ENCODE data around the gene TNFAIP8. TPM values are rescaled to one million over a fixed set of nuclear protein-coding genes. Genes with fewer than 3 reads are reported as not detected.
A peak's percentile ranks its signal among the peaks of the same experiment; 100 is the strongest.

The TNFAIP8 gene
- total and polyA plus RNA-seq, 10 of the 15 experiments (the other 5 are each of a cell fraction or from before 2014, with no cell fraction given): 124 to 324 (median 177) TPM

GRCh38 chr5:119373449-119373858 is 17.6 kb downstream of the TNFAIP8 start:
- in situ Hi-C loops (cut with MboI): no loop called here
- ChIA-PET RAD21 (ENCODE audit: unreplicated experiment) (interaction anchor here (0.8 to 2.3 kb wide), 7 partner anchors 10 to 58 kb away, joined by 3 to 13 read pairs (median 3); partner anchors contain the start of gene TNFAIP8), POLR2A (interaction anchor here (0.7 to 3.1 kb wide), 11 partner anchors 8 to 99 kb away, joined by 3 to 19 read pairs (median 3); partner anchors contain the start of gene TNFAIP8), SMC1A (ENCODE audit: uncharacterized antibody, unreplicated experiment) (interaction anchor here (0.7 to 26.3 kb wide), 9 partner anchors 9 to 100 kb away, joined by 3 to 1117 read pairs (median 11); partner anchors contain the start of gene TNFAIP8), CTCF (interaction anchor here (0.7 to 3.2 kb wide), 9 partner anchors 12 to 62 kb away, joined by 3 to 14 read pairs (median 5); no protein-coding TSS in a partner anchor)
- Histone ChIP-seq H3K9me3 (replicated peaks; ENCODE audit: control insufficient read depth, insufficient read depth, low read length) (no peaks in the 10 kb centered on the region), H3K36me3 (ENCODE audit: control insufficient read depth in 2 of 2, insufficient read depth in 2 of 2, low read length in 1 of 2) (peaks cover 5 to 17% of the 10 kb centered on the region in 2 experiments), H4K20me1 (ENCODE audit: control insufficient read depth, insufficient read depth) (peaks cover 5% of the 10 kb centered on the region; the same call in 1 of the 2 replicates), H2AFZ (ENCODE audit: control insufficient read depth, low read depth, low read length) (no peak overlapping the region), H3K4me3 (no peak overlapping the region), H3K9ac (ENCODE audit: control insufficient read depth, insufficient read depth, low read length) (no peak overlapping the region), H3K27ac (ENCODE audit: control insufficient read depth, insufficient read depth) (peak overlapping the region; percentile 40; the same call in 1 of the 2 replicates), H3K27me3 (replicated peaks in 1 of 2; ENCODE audit: control insufficient read depth in 2 of 2, insufficient read depth in 2 of 2, low read length in 1 of 2) (no peaks in the 10 kb centered on the region), H3K79me2 (ENCODE audit: control insufficient read depth, insufficient read depth, low read length) (peaks cover 99% of the 10 kb centered on the region), H3K4me2 (ENCODE audit: control insufficient read depth, insufficient read depth) (no peak overlapping the region), H3K4me1 (ENCODE audit: control insufficient read depth, insufficient read depth, low read length) (peaks cover 16% of the 10 kb centered on the region)
- peak; percentile 80 for ATAC-seq
- 4% methylated on average over 4 of the region's 4 CpGs for WGBS (ENCODE audit: insufficient coverage, insufficient replicate concordance, low lambda C conversion rate, missing lambda C conversion rate)
- FAIRE-seq: peak; percentile 90
- intact Hi-C loops (cut with micrococcal nuclease; ENCODE audit: unreplicated experiment): no loop called here
- no TSS peak for BruUV-seq (replicated peaks)
- DNase-seq (ENCODE audit: low read depth, low spot score): peak; percentile 65
- TF ChIP-seq FOXM1 (IDR thresholded peaks at IDR 0.05; ENCODE audit: low read depth, low read length) (peak; percentile 59; the same call in 1 of the 2 replicates), MXI1 (IDR thresholded peaks at IDR 0.05; ENCODE audit: low read depth, low read length) (0 out of 2 replicates have a peak, but pooled peaks have one; percentile 19), POLR2AphosphoS5 (IDR thresholded peaks at IDR 0.05; ENCODE audit: low read length) (peak; percentile 73), ETV6 (conservative IDR thresholded peaks at IDR 0.05 in 1 of 2, IDR thresholded peaks at IDR 0.05 in 1 of 2; ENCODE audit: borderline replicate concordance in 1 of 2, low read depth in 1 of 2) (peak in 1 of 2 experiments; percentile 66; a peak in 1 of 4 replicates), EED (IDR thresholded peaks at IDR 0.05; ENCODE audit: low read depth) (peak; percentile 90), RUNX3 (IDR thresholded peaks at IDR 0.05; ENCODE audit: low read length) (peak; percentile 71), ZBED1 (IDR thresholded peaks at IDR 0.05; ENCODE audit: borderline replicate concordance) (peak; percentile 63; the same call in 1 of the 2 replicates), IRF4 (IDR thresholded peaks at IDR 0.05; ENCODE audit: low read depth, low read length) (0 out of 2 replicates have a peak, but pooled peaks have one; percentile 52), SREBF1 (IDR thresholded peaks at IDR 0.05; ENCODE audit: low read length) (no peak), WRNIP1 (IDR thresholded peaks at IDR 0.05; ENCODE audit: borderline replicate concordance, low read depth, low read length) (0 out of 2 replicates have a peak, but pooled peaks have one; percentile 55), MEF2A (IDR thresholded peaks at IDR 0.05; ENCODE audit: insufficient read depth, low read depth, low read length) (0 out of 2 replicates have a peak, but pooled peaks have one; percentile 24), BCL11A (IDR thresholded peaks at IDR 0.05; ENCODE audit: low read depth, low read length) (0 out of 2 replicates have a peak, but pooled peaks have one; percentile 16), CTCF (IDR thresholded peaks at IDR 0.05 in 2 of 3, conservative IDR thresholded peaks at IDR 0.05 in 1 of 3; ENCODE audit: control insufficient read depth in 2 of 3, extremely low read depth in 1 of 3, insufficient read depth in 1 of 3, low read depth in 3 of 3, low read length in 3 of 3) (no peak), SIX5 (IDR thresholded peaks at IDR 0.05; ENCODE audit: low read depth, low read length, severe bottlenecking) (no peak), IKZF1 (conservative IDR thresholded peaks at IDR 0.05) (peak; percentile 41; the same call in 1 of the 2 replicates), SP1 (IDR thresholded peaks at IDR 0.05; ENCODE audit: low read depth, low read length) (no peak), NFIC (IDR thresholded peaks at IDR 0.05; ENCODE audit: low read depth, low read length) (peak; percentile 63; the same call in 1 of the 2 replicates), POU2F2 (IDR thresholded peaks at IDR 0.05; ENCODE audit: borderline replicate concordance, low read depth, low read length) (0 out of 3 replicates have a peak, but pooled peaks have one; percentile 31), CREM (IDR thresholded peaks at IDR 0.05; ENCODE audit: low read depth) (peak; percentile 44; the same call in 1 of the 2 replicates), SRF (IDR thresholded peaks at IDR 0.05; ENCODE audit: low read depth in 2 of 2, low read length in 2 of 2) (peak in 1 of 2 experiments; percentile 66; a peak in 1 of 4 replicates), IKZF2 (IDR thresholded peaks at IDR 0.05) (peak; percentile 64 to 75)
- TF ChIP-seq, protein P1, sequence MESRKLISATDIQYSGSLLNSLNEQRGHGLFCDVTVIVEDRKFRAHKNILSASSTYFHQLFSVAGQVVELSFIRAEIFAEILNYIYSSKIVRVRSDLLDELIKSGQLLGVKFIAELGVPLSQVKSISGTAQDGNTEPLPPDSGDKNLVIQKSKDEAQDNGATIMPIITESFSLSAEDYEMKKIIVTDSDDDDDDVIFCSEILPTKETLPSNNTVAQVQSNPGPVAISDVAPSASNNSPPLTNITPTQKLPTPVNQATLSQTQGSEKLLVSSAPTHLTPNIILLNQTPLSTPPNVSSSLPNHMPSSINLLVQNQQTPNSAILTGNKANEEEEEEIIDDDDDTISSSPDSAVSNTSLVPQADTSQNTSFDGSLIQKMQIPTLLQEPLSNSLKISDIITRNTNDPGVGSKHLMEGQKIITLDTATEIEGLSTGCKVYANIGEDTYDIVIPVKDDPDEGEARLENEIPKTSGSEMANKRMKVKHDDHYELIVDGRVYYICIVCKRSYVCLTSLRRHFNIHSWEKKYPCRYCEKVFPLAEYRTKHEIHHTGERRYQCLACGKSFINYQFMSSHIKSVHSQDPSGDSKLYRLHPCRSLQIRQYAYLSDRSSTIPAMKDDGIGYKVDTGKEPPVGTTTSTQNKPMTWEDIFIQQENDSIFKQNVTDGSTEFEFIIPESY (IDR thresholded peaks at IDR 0.05): no peak

Data from GM12878 (cell line).